HL-60 (cell line): ENCODE data around the gene ZFYVE27.

Experiments
- DNase-seq, 2 experiments: peaks; one replicate each; pipeline ENCODE4 v3.0.0-alpha.2; 2010 to 2020; ENCODE audit warnings: low read depth in 1 of 2, low spot score in 1 of 2
- H3K27ac ChIP-seq: fragments of 250-450 bp; sonication (Bioruptor Pico); replicated peaks from 2 replicates; pipeline ENCODE4 v1.5.1; 2020; ENCODE audit warnings: mild to moderate bottlenecking, moderate library complexity
- H3K27me3 ChIP-seq: fragments of 250-450 bp; sonication (Bioruptor Pico); 2 replicates; pipeline ENCODE4 v1.5.1; 2021; ENCODE audit warnings: mild to moderate bottlenecking, moderate library complexity; ENCODE audit not compliant: insufficient read depth, poor library complexity, severe bottlenecking
- H3K4me3 ChIP-seq: replicated peaks from 2 replicates; pipeline ENCODE4 v1.5.1; 2011; ENCODE audit warnings: mild to moderate bottlenecking, control low read depth, low read length; ENCODE audit not compliant: insufficient read depth
- CTCF ChIP-seq: IDR thresholded peaks from one replicate; pipeline ENCODE4 v1.5.1; 2011; ENCODE audit warnings: low read length, control low read depth, inconsistent platforms; ENCODE audit not compliant: insufficient read depth
- GABPA ChIP-seq: IDR thresholded peaks from 2 replicates; pipeline ENCODE4 v1.6.1; 2012; ENCODE audit warnings: low read depth
- POLR2AphosphoS5 ChIP-seq: IDR thresholded peaks from 2 replicates; pipeline ENCODE4 v1.6.1; 2012; ENCODE audit warnings: low read depth
- SPI1 ChIP-seq: IDR thresholded peaks from 2 replicates; pipeline ENCODE4 v1.6.1; 2012; ENCODE audit warnings: low read depth, mild to moderate bottlenecking, borderline replicate concordance
- TF ChIP-seq, protein P1 (sequence below): IDR thresholded peaks from 2 replicates; pipeline ENCODE4 v1.6.1; 2012; ENCODE audit warnings: low read depth; ENCODE audit not compliant: insufficient replicate concordance

Gene ZFYVE27

GRCh38 chr10:97748116-97748515 lies 11.2 kb downstream of the ZFYVE27 start:
- no peaks in the 10 kb centered on the region for H3K27me3 ChIP-seq
- H3K4me3 ChIP-seq = no peak overlapping the region
- no peak for DNase-seq
- TF ChIP-seq POLR2AphosphoS5 (no peak), GABPA (no peak), CTCF (no peak), SPI1 (no peak)
- TF ChIP-seq, protein P1, sequence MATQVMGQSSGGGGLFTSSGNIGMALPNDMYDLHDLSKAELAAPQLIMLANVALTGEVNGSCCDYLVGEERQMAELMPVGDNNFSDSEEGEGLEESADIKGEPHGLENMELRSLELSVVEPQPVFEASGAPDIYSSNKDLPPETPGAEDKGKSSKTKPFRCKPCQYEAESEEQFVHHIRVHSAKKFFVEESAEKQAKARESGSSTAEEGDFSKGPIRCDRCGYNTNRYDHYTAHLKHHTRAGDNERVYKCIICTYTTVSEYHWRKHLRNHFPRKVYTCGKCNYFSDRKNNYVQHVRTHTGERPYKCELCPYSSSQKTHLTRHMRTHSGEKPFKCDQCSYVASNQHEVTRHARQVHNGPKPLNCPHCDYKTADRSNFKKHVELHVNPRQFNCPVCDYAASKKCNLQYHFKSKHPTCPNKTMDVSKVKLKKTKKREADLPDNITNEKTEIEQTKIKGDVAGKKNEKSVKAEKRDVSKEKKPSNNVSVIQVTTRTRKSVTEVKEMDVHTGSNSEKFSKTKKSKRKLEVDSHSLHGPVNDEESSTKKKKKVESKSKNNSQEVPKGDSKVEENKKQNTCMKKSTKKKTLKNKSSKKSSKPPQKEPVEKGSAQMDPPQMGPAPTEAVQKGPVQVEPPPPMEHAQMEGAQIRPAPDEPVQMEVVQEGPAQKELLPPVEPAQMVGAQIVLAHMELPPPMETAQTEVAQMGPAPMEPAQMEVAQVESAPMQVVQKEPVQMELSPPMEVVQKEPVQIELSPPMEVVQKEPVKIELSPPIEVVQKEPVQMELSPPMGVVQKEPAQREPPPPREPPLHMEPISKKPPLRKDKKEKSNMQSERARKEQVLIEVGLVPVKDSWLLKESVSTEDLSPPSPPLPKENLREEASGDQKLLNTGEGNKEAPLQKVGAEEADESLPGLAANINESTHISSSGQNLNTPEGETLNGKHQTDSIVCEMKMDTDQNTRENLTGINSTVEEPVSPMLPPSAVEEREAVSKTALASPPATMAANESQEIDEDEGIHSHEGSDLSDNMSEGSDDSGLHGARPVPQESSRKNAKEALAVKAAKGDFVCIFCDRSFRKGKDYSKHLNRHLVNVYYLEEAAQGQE = no peak
- no peak overlapping the region for H3K27ac ChIP-seq

- no peak for DNase-seq
- no peak overlapping the region for H3K27ac ChIP-seq
- no peak overlapping the region for H3K4me3 ChIP-seq
- no peaks in the 10 kb centered on the region for H3K27me3 ChIP-seq
- no peak for TF ChIP-seq CTCF
- TF ChIP-seq, protein P1 = no peak
- no peak for TF ChIP-seq SPI1
- no peak for TF ChIP-seq GABPA
- TF ChIP-seq POLR2AphosphoS5 = no peak
Observed at GRCh38 chr10:97752956-97753355, 16.0 kb downstream of the ZFYVE27 start.

DNA sequence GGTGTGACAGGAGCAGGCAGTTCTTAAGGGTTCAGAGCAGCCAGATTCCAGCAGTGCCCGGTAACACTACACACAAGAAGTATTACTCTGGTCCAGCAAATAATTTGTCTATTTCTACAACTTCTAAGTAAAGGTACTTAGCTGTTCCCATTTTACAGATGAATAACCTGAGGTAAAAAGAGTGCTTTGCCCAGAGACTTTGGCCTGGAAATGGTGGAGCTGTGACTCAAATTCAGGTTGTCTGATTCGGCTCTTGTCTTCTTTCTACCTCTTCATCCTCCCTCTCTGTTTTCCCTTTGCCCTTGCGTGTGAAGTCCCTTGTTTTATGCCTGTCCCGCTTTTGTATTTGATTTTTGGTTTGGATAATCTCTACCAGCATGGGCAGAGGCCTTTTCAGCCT lies 17.8 kb downstream of the ZFYVE27 start:
- H3K27me3 ChIP-seq = no peaks in the 10 kb centered on the region
- no peak for DNase-seq
- no peak overlapping the region for H3K4me3 ChIP-seq
- H3K27ac ChIP-seq = no peak overlapping the region
- TF ChIP-seq POLR2AphosphoS5 (no peak), CTCF (no peak), GABPA (no peak), SPI1 (no peak)
- TF ChIP-seq, protein P1 = no peak
